Lung (tissue), 12 donors: ENCODE data around the gene DUSP2. TPM values are rescaled to one million over a fixed set of nuclear protein-coding genes. Genes with fewer than 3 reads are reported as not detected.

Source experiments
- ATAC-seq: fragments of 200-7000 bp; cut with Tn5 transposase; one replicate; pipeline ENCODE4 v1.9.1; 2020; ENCODE audit warnings: moderate number of reproducible peaks; ENCODE audit not compliant: insufficient read depth, low FRiP score
- DNase-seq, 3 donors: peaks; one replicate each; pipeline ENCODE4 v3.0.0-alpha.2; 2013 to 2017
- H3K27ac ChIP-seq, 2 donors: one replicate each; pipeline ENCODE4 v1.5.1; 2013; ENCODE audit warnings: mild to moderate bottlenecking in 2 of 2, moderate library complexity in 2 of 2, control low read depth in 1 of 2, inconsistent platforms in 1 of 2, low read depth in 1 of 2, low read length in 1 of 2
- H3K27me3 ChIP-seq, 3 donors: one replicate each; pipeline ENCODE4 v1.5.1; 2013; ENCODE audit warnings: low read length in 2 of 3; ENCODE audit not compliant: control insufficient read depth in 3 of 3, insufficient read depth in 3 of 3
- H3K36me3 ChIP-seq, 4 donors: one replicate each; pipeline ENCODE4 v1.5.1; 2013; ENCODE audit warnings: low read length in 4 of 4, mild to moderate bottlenecking in 1 of 4, moderate library complexity in 1 of 4; ENCODE audit not compliant: control insufficient read depth in 4 of 4, insufficient read depth in 4 of 4
- H3K4me1 ChIP-seq, 5 donors: one replicate each; pipeline ENCODE4 v1.5.1; 2013; ENCODE audit warnings: low read length in 5 of 5, mild to moderate bottlenecking in 2 of 5, moderate library complexity in 1 of 5; ENCODE audit not compliant: control insufficient read depth in 5 of 5, insufficient read depth in 5 of 5
- H3K4me3 ChIP-seq: one replicate; pipeline ENCODE4 v1.5.1; 2013; ENCODE audit warnings: mild to moderate bottlenecking, control low read depth, moderate library complexity
- H3K9ac ChIP-seq, 2 donors: one replicate each; pipeline ENCODE4 v1.5.1; 2013; ENCODE audit warnings: low read length in 2 of 2, control low read depth in 1 of 2; ENCODE audit not compliant: insufficient read depth in 1 of 2
- H3K9me3 ChIP-seq, 4 donors: one replicate each; pipeline ENCODE4 v1.5.1; 2013; ENCODE audit warnings: low read length in 3 of 4, mild to moderate bottlenecking in 1 of 4, moderate library complexity in 1 of 4; ENCODE audit not compliant: control insufficient read depth in 4 of 4, insufficient read depth in 3 of 4
- CTCF ChIP-seq: IDR thresholded peaks from 2 replicates; pipeline ENCODE4 v1.5.1; 2012; ENCODE audit warnings: mild to moderate bottlenecking; ENCODE audit errors: control extremely low read depth, extremely low read depth
- WGBS, 2 donors: extraction: QIAGEN DNeasy Blood & Tissue Kit; methylation state at CpG; one replicate each; pipeline ENCODE4 v1.1.7; 2013; 5-methylcytosine and 5-hydroxymethylcytosine counted together
- polyA plus RNA-seq, 2 donors: library from polyadenylated mRNA; stranded (reverse); fragments of 200-250 nt; gene quantifications; one replicate each; pipeline ENCODE4 v1.2.1, GENCODE V29; 2013
- total RNA-seq, 2 donors: library from RNA; depleted of rRNA in 1 of 2; stranded (reverse); fragments of >200 nt in 1 of 2; gene quantifications; one replicate each; pipeline ENCODE4 v1.2.1, GENCODE V29; 2014 to 2021
- donor health status: control.
- donor health status: control.
- donor health status: Bipolar disorder and iron deficiency.
- donor health status: healthy.
- donor health status: DM: yes; HTN: yes; CAD: no.

Gene DUSP2
- total and polyA plus RNA-seq, 4 donors, result 3.5 to 33.6 (median 5.8) TPM

- H3K27me3 ChIP-seq, result peaks cover 0 to 4% (median 0%) of the 10 kb centered on the region in 3 donors
- no peak for TF ChIP-seq CTCF
- H3K9ac ChIP-seq, result no peak overlapping the region
- H3K4me3 ChIP-seq, result no peak overlapping the region
- no peaks in the 10 kb centered on the region for H3K36me3 ChIP-seq
- whole genome bisulfite sequencing, 2 donors, result 78 to 82% methylated on average over 13 of the region's 13 CpGs
- no peak for ATAC-seq
- H3K27ac ChIP-seq, result no peak overlapping the region
- no peaks in the 10 kb centered on the region for H3K9me3 ChIP-seq
- H3K4me1 ChIP-seq, result peaks cover 0 to 16% (median 4%) of the 10 kb centered on the region in 5 donors
- DNase-seq, result peak; percentile 52 to 71 (median 66)
Measured at GRCh38 chr2:96152304-96153161, 7.3 kb upstream of the DUSP2 start.

- Histone ChIP-seq H3K4me1 (peaks cover 0 to 18% (median 5%) of the 10 kb centered on the region in 5 donors), H3K36me3 (no peaks in the 10 kb centered on the region), H3K27ac (no peak overlapping the region), H3K4me3 (no peak overlapping the region), H3K27me3 (no peaks in the 10 kb centered on the region), H3K9ac (no peak overlapping the region), H3K9me3 (no peaks in the 10 kb centered on the region)
- 83 to 95% methylated on average over 9 of the region's 9 CpGs for WGBS, 2 donors
- no peak for TF ChIP-seq CTCF
- DNase-seq (no peak), ATAC-seq (no peak)
Measured at GRCh38 chr2:96151595-96152303, 6.5 kb upstream of the DUSP2 start.

GRCh38 chr2:96150791-96151594 lies 5.8 kb upstream of the DUSP2 start:
- Histone ChIP-seq H3K4me1 (peaks cover 0 to 25% (median 5%) of the 10 kb centered on the region in 5 donors), H3K27me3 (no peaks in the 10 kb centered on the region), H3K4me3 (no peak overlapping the region), H3K27ac (no peak overlapping the region), H3K9ac (no peak overlapping the region), H3K36me3 (no peaks in the 10 kb centered on the region), H3K9me3 (no peaks in the 10 kb centered on the region)
- ATAC-seq (no peak), DNase-seq (no peak)
- 92 to 94% methylated on average over 14 of the region's 14 CpGs for WGBS, 2 donors
- TF ChIP-seq CTCF, result no peak
